K562 (cell line): ENCODE measurements around the gene TMCO2. TPM values are rescaled to one million over a fixed set of nuclear protein-coding genes. Genes with fewer than 3 reads are reported as not detected.
A peak's percentile ranks its signal among the peaks of the same experiment; 100 is the strongest.

Experiments used
- ATAC-seq: fragments of 200-7000 bp; cut with Tn5 transposase; 3 replicates; pipeline ENCODE4 v1.9.1; 2020; ENCODE audit warnings: moderate library complexity
- BruUV-seq: library from RNA; stranded (reverse); fragments of 400-500 nt; replicated peaks from 2 replicates; lab custom pipeline; 2021; lab: Mats Ljungman, UMichigan
- CTCF ChIA-PET: fragments of 300-600 bp; formaldehyde crosslinking; extraction: SDS; loops from one replicate; lab custom pipeline; 2021; ENCODE audit warnings: low intra/inter-chr PET ratio; lab: Yijun Ruan, JAX
- POLR2A ChIA-PET: fragments of 300-600, 350-650 bp; sonication (Branson Sonifier 250); formaldehyde crosslinking; extraction: SDS; loops from one replicate; lab custom pipeline; 2021; ENCODE audit warnings: antibody characterized with exemption, inconsistent platforms; lab: Yijun Ruan, JAX
- DNase-seq, 4 experiments: peaks; one replicate each; pipeline versions ENCODE4 v3.0.0 to v3.0.0-alpha.2; 2011 to 2018; ENCODE audit warnings: low spot score in 3 of 4, mixed read lengths in 3 of 4; ENCODE audit errors: extremely low read depth in 1 of 4
- FAIRE-seq: peaks from 2 replicates; lab custom pipeline; 2011; peaks lifted over from hg19 to GRCh38; lab: Jason Lieb, UNC
- H2AFZ ChIP-seq: 2 replicates; pipeline ENCODE4 v1.6.0; 2011; ENCODE audit warnings: low read depth, low read length, control low read depth, inconsistent platforms
- H3K27ac ChIP-seq: fragments of 200-600 bp; 3 replicates; pipeline ENCODE4 v1.8.0; 2011; ENCODE audit warnings: low read depth, mild to moderate bottlenecking, control low read depth, inconsistent platforms, low read length, moderate library complexity, mixed read lengths; ENCODE audit errors: extremely low read depth
- H3K27me3 ChIP-seq, 2 experiments: fragments of 300-600 bp in 1 of 2; 2 replicates in 1 of 2; 3 replicates in 1 of 2; pipeline versions ENCODE4 v1.6.0 to v1.8.0; 2011; ENCODE audit warnings: inconsistent platforms in 2 of 2, low read length in 2 of 2, mild to moderate bottlenecking in 1 of 2, mixed read lengths in 1 of 2, moderate library complexity in 1 of 2; ENCODE audit not compliant: control insufficient read depth in 2 of 2, insufficient read depth in 2 of 2
- H3K36me3 ChIP-seq: fragments of 300-600 bp; 3 replicates; pipeline ENCODE4 v1.8.0; 2011; ENCODE audit warnings: mild to moderate bottlenecking, low read length, inconsistent platforms; ENCODE audit not compliant: control insufficient read depth, insufficient read depth
- H3K4me1 ChIP-seq, 2 experiments: fragments of 200-600 bp in 1 of 2; replicated peaks in 1 of 2; 2 replicates in 1 of 2; 3 replicates in 1 of 2; pipeline versions ENCODE4 v1.5.1 to v1.8.0; 2011; ENCODE audit warnings: inconsistent platforms in 2 of 2, low read length in 2 of 2, mild to moderate bottlenecking in 1 of 2, mixed read lengths in 1 of 2, moderate library complexity in 1 of 2; ENCODE audit not compliant: control insufficient read depth in 2 of 2, insufficient read depth in 2 of 2
- H3K4me2 ChIP-seq: 2 replicates; pipeline ENCODE4 v1.6.1; 2011; ENCODE audit warnings: low read length, control low read depth, inconsistent platforms, mixed read lengths; ENCODE audit not compliant: insufficient read depth
- H3K4me3 ChIP-seq: fragments of 200-600 bp; sonication (generic), shearing (Covaris generic); 2 replicates; pipeline ENCODE4 v1.5.1; 2016; ENCODE audit warnings: control low read depth, inconsistent platforms
- H3K79me2 ChIP-seq: fragments of 200-600 bp; 3 replicates; pipeline ENCODE4 v1.8.0; 2011; ENCODE audit warnings: low read length, inconsistent platforms; ENCODE audit not compliant: control insufficient read depth, insufficient read depth
- H3K9ac ChIP-seq, 2 experiments: 2 replicates each; pipeline versions ENCODE4 v1.6.0 to v1.6.1; 2011; ENCODE audit warnings: low read depth in 2 of 2, low read length in 2 of 2, control low read depth in 1 of 2, inconsistent platforms in 1 of 2, mild to moderate bottlenecking in 1 of 2, mixed read lengths in 1 of 2; ENCODE audit not compliant: insufficient read depth in 1 of 2
- H3K9me1 ChIP-seq: one replicate; pipeline ENCODE4 v1.6.0; 2011; ENCODE audit warnings: inconsistent platforms, mild to moderate bottlenecking, low read length, moderate library complexity; ENCODE audit not compliant: control insufficient read depth, insufficient read depth
- H3K9me3 ChIP-seq: replicated peaks from 2 replicates; pipeline ENCODE4 v1.5.1; 2011; ENCODE audit warnings: low read depth, low read length, inconsistent platforms; ENCODE audit not compliant: control insufficient read depth, insufficient read depth
- H4K20me1 ChIP-seq: replicated peaks from 2 replicates; pipeline ENCODE4 v1.6.1; 2011; ENCODE audit warnings: low read length, inconsistent platforms, mixed read lengths; ENCODE audit not compliant: control insufficient read depth, insufficient read depth
- CBFA2T3 ChIP-seq: fragments of 450-650 bp; IDR thresholded peaks from 2 replicates; pipeline ENCODE4 v1.6.1; 2017
- MYBL2 ChIP-seq, 2 experiments: fragments of 450-650 bp in 1 of 2; sonication (generic) in 1 of 2; formaldehyde crosslinking in 1 of 2; IDR thresholded peaks; 2 replicates each; pipeline versions ENCODE4 v1.6.1 to v1.8.1; 2017 to 2022; ENCODE audit warnings: borderline replicate concordance in 1 of 2, inconsistent platforms in 1 of 2, low read depth in 1 of 2, mild to moderate bottlenecking in 1 of 2, missing genetic modification reagents in 1 of 2, moderate library complexity in 1 of 2
- TEAD4 ChIP-seq, 2 experiments: sonication (generic) in 1 of 2; formaldehyde crosslinking in 1 of 2; IDR thresholded peaks; 2 replicates each; pipeline versions ENCODE4 v1.6.1 to v1.8.0; 2012 to 2022; ENCODE audit warnings: borderline replicate concordance in 1 of 2, inconsistent platforms in 1 of 2, low read length in 1 of 2, mild to moderate bottlenecking in 1 of 2, missing genetic modification reagents in 1 of 2
- THRAP3 ChIP-seq: fragments of 450-650 bp; IDR thresholded peaks from 2 replicates; pipeline ENCODE4 v1.6.1; 2016; ENCODE audit warnings: mild to moderate bottlenecking, inconsistent platforms, borderline replicate concordance
- WGBS: fragments of 100-300 bp; shearing (Covaris generic); methylation state at CpG from one replicate; pipeline ENCODE4 v1.1.6; 2016; ENCODE audit warnings: low coverage, mixed read lengths; ENCODE audit not compliant: insufficient coverage; ENCODE audit errors: missing lambda C conversion rate; 5-methylcytosine and 5-hydroxymethylcytosine counted together
- in situ Hi-C: fragments of 300-500 bp; cut with MboI; formaldehyde crosslinking; loops from 4 replicates; pipeline ENCODE4 v1.15.0; 2018; ENCODE audit warnings: inconsistent platforms, mixed read lengths
- intact Hi-C: fragments of 100-400 bp; cut with micrococcal nuclease; formaldehyde crosslinking; loops from 2 replicates; pipeline ENCODE4 v1.14.2; 2022
- polyA plus RNA-seq, 8 experiments: library from polyadenylated mRNA; depleted of rRNA in 4 of 8; stranded (reverse) in 5 of 8; unstranded in 3 of 8; fragments of >200 nt; fragmentation: Nextera tagmentation in 2 of 8; fragmentation: Illumina TruSeq in 1 of 8; extraction: Ambion mirVana in 2 of 8; extraction: Trizol in 1 of 8; gene quantifications; 2 replicates each; pipeline versions ENCODE4 v1.2.1 to v1.2.3, GENCODE V29; 2011 to 2014; ENCODE audit warnings: inconsistent platforms in 1 of 8, missing spikeins in 1 of 8
- total RNA-seq, 7 experiments: library from RNA; depleted of rRNA in 6 of 7; stranded (reverse); fragments of >200 nt in 6 of 7; fragmentation: Illumina TruSeq in 2 of 7; extraction: Trizol in 2 of 7; gene quantifications; 2 replicates each; pipeline versions ENCODE4 v1.2.1 to v1.2.3, GENCODE V29; 2011 to 2021; ENCODE audit warnings: low replicate concordance in 1 of 7
- TF ChIP-seq, protein P1 (sequence below): fragments of 200-800 bp; sonication (Bioruptor generic); IDR thresholded peaks from 2 replicates; pipeline ENCODE4 v1.6.1; 2016; ENCODE audit warnings: missing genetic modification characterization, missing compliant biosample characterization

The TMCO2 gene
- total and polyA plus RNA-seq, 9 of the 15 experiments (the other 6 are each of a cell fraction or from before 2014, with no cell fraction given): not detected

DNA sequence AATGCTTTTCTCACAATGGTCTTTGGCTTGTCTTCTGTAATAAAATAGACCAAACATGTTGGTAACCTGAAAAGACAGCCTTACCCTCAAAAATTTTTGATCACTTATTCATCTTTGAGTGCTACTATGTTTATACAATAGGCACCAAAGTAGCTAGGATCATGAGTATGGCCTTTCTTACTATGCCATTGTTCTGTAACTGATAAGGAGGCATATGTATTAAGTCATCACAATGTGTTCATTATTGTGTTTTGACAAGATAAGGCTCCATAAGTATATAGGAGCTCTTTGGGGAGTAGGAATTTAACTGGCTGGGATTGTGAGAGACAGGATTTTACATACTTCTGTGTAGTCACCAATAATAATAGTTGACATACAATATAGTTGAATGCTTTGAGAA lies 675 bp downstream of the TMCO2 start (continued):
- TF ChIP-seq TEAD4 (IDR thresholded peaks at IDR 0.05; ENCODE audit: low read length): peak; percentile 45; the same call in 1 of the 2 replicates
- no peak for TF ChIP-seq TEAD4 (CRISPR knock-in tag; IDR thresholded peaks at IDR 0.05; ENCODE audit: borderline replicate concordance)
- TF ChIP-seq CBFA2T3: peak; percentile 78
- TF ChIP-seq, protein P1, sequence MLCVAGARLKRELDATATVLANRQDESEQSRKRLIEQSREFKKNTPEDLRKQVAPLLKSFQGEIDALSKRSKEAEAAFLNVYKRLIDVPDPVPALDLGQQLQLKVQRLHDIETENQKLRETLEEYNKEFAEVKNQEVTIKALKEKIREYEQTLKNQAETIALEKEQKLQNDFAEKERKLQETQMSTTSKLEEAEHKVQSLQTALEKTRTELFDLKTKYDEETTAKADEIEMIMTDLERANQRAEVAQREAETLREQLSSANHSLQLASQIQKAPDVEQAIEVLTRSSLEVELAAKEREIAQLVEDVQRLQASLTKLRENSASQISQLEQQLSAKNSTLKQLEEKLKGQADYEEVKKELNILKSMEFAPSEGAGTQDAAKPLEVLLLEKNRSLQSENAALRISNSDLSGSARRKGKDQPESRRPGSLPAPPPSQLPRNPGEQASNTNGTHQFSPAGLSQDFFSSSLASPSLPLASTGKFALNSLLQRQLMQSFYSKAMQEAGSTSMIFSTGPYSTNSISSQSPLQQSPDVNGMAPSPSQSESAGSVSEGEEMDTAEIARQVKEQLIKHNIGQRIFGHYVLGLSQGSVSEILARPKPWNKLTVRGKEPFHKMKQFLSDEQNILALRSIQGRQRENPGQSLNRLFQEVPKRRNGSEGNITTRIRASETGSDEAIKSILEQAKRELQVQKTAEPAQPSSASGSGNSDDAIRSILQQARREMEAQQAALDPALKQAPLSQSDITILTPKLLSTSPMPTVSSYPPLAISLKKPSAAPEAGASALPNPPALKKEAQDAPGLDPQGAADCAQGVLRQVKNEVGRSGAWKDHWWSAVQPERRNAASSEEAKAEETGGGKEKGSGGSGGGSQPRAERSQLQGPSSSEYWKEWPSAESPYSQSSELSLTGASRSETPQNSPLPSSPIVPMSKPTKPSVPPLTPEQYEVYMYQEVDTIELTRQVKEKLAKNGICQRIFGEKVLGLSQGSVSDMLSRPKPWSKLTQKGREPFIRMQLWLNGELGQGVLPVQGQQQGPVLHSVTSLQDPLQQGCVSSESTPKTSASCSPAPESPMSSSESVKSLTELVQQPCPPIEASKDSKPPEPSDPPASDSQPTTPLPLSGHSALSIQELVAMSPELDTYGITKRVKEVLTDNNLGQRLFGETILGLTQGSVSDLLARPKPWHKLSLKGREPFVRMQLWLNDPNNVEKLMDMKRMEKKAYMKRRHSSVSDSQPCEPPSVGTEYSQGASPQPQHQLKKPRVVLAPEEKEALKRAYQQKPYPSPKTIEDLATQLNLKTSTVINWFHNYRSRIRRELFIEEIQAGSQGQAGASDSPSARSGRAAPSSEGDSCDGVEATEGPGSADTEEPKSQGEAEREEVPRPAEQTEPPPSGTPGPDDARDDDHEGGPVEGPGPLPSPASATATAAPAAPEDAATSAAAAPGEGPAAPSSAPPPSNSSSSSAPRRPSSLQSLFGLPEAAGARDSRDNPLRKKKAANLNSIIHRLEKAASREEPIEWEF (CRISPR knock-in tag): no peak

DNA sequence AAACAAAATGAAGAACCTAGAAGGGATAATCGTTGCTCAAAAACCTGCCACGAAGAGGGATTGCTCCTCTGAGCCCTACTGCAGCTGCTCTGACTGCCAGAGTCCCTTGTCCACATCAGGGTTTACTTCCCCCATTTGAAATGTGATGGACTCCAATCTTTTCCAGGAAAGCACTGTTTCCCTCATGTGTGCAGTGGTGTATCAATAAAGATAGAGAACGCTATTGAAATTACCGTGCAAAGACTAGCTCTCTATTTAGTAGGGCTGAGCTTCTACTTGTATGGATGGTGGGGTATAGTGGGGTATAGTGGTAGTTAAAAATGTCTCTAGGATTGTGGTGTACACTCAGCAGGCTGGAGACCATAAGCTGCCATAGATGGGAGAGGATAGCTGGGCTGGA lies 3.7 kb downstream of the TMCO2 start:
- H3K9me1 ChIP-seq: no peaks in the 10 kb centered on the region
- no peak overlapping the region for H3K27ac ChIP-seq
- no peak for FAIRE-seq
- no peaks in the 10 kb centered on the region for H3K9me3 ChIP-seq
- CTCF ChIA-PET: no interaction called here
- no peak overlapping the region for H3K9ac ChIP-seq
- H3K4me3 ChIP-seq: no peak overlapping the region
- no peak overlapping the region for H3K4me2 ChIP-seq
- DNase-seq: no peak
- no peaks in the 10 kb centered on the region for H4K20me1 ChIP-seq
- in situ Hi-C loops (no loop called here), intact Hi-C loops (no loop called here)
- H2AFZ ChIP-seq: peak overlapping the region; percentile 65; the same call in 1 of the 2 replicates
- BruUV-seq: no TSS peak
- H3K4me1 ChIP-seq: peaks cover 0 to 9% of the 10 kb centered on the region in 2 experiments; a peak in 4 of 5 replicates
- ATAC-seq: peak; percentile 36
- peaks cover 3% of the 10 kb centered on the region; the same call in 1 of the 3 replicates for H3K36me3 ChIP-seq
- H3K79me2 ChIP-seq: peaks cover 13% of the 10 kb centered on the region
- H3K27me3 ChIP-seq: no peaks in the 10 kb centered on the region
- 60% methylated on average over 4 of the region's 4 CpGs for WGBS
- POLR2A ChIA-PET: interaction anchor here (0.7 to 1.8 kb wide), 2 partner anchors 10 to 40 kb away, joined by 3 to 11 read pairs; no protein-coding TSS in a partner anchor
- TF ChIP-seq MYBL2 (IDR thresholded peaks at IDR 0.05; ENCODE audit: low read depth) (no peak), MYBL2 (CRISPR knock-in tag; IDR thresholded peaks at IDR 0.05; ENCODE audit: borderline replicate concordance) (no peak), THRAP3 (no peak)
